Progenitor cell of endocrine pancreas (in vitro differentiated cells): ENCODE results near the gene IGFBP7. TPM values are rescaled to one million over a fixed set of nuclear protein-coding genes. Genes with fewer than 3 reads are reported as not detected.

Experiments used
- DNase-seq: peaks from one replicate; pipeline ENCODE4 v3.0.0; 2021; ENCODE audit warnings: low spot score; ENCODE audit not compliant: unreplicated experiment
- H3K27ac Mint-ChIP-seq: 2 replicates; pipeline ENCODE4 v1.8.0; 2021; ENCODE audit warnings: mild to moderate bottlenecking, moderate library complexity, mixed read lengths
- H3K27me3 Mint-ChIP-seq: 2 replicates; pipeline ENCODE4 v1.8.0; 2021; ENCODE audit warnings: mixed read lengths
- H3K36me3 Mint-ChIP-seq: 2 replicates; pipeline ENCODE4 v1.8.0; 2022; ENCODE audit warnings: mixed read lengths; ENCODE audit not compliant: insufficient read depth
- H3K4me1 Mint-ChIP-seq: 2 replicates; pipeline ENCODE4 v1.8.0; 2021; ENCODE audit warnings: low read depth, mixed read lengths
- H3K4me3 Mint-ChIP-seq: 2 replicates; pipeline ENCODE4 v1.8.0; 2021; ENCODE audit warnings: low read depth, mild to moderate bottlenecking, moderate library complexity, mixed read lengths
- H3K9me3 Mint-ChIP-seq: 2 replicates; pipeline ENCODE4 v1.8.0; 2021; ENCODE audit warnings: low read depth, mixed read lengths
- CTCF ChIP-seq: fragments of 200-600 bp; sonication (generic); IDR thresholded peaks from one replicate; pipeline ENCODE4 v1.5.0; 2021; ENCODE audit warnings: antibody characterized with exemption, mild to moderate bottlenecking; ENCODE audit not compliant: unreplicated experiment
- total RNA-seq: library from RNA; stranded (reverse); gene quantifications from 2 replicates; pipeline ENCODE4 v1.2.1, GENCODE V29; 2021

IGFBP7 gene
- total RNA-seq, 1 donor from 2014 or later: 8.4 TPM

GRCh38 chr4:57131849-57132742 lies 21.9 kb upstream of the IGFBP7 start:
- Mint-ChIP-seq H3K9me3 (peaks cover 12% of the 10 kb centered on the region), H3K36me3 (peaks cover 2% of the 10 kb centered on the region), H3K27me3 (no peaks in the 10 kb centered on the region), H3K4me1 (peaks cover 6% of the 10 kb centered on the region), H3K27ac (no peak overlapping the region), H3K4me3 (no peak overlapping the region)
- DNase-seq: no peak
- TF ChIP-seq CTCF: no peak

- no peak overlapping the region for H3K27ac Mint-ChIP-seq
- peaks cover 2% of the 10 kb centered on the region for H3K36me3 Mint-ChIP-seq
- H3K9me3 Mint-ChIP-seq: peaks cover 13% of the 10 kb centered on the region
- H3K4me1 Mint-ChIP-seq: peaks cover 6% of the 10 kb centered on the region
- DNase-seq: no peak
- no peak overlapping the region for H3K4me3 Mint-ChIP-seq
- H3K27me3 Mint-ChIP-seq: no peaks in the 10 kb centered on the region
- no peak for TF ChIP-seq CTCF
These were observed 19.3 kb upstream of the IGFBP7 start for GRCh38 chr4:57129477-57129876.

GRCh38 chr4:57127361-57127760 lies 17.2 kb upstream of the IGFBP7 start:
- H3K36me3 Mint-ChIP-seq: peaks cover 2% of the 10 kb centered on the region
- no peak overlapping the region for H3K27ac Mint-ChIP-seq
- H3K9me3 Mint-ChIP-seq: peaks cover 18% of the 10 kb centered on the region
- no peak for TF ChIP-seq CTCF
- H3K4me1 Mint-ChIP-seq: peaks cover 6% of the 10 kb centered on the region
- no peak for DNase-seq
- H3K4me3 Mint-ChIP-seq: no peak overlapping the region
- H3K27me3 Mint-ChIP-seq: no peaks in the 10 kb centered on the region

GRCh38 chr4:57125996-57126395 lies 15.8 kb upstream of the IGFBP7 start:
- Mint-ChIP-seq H3K4me3 (no peak overlapping the region), H3K36me3 (peaks cover 2% of the 10 kb centered on the region), H3K4me1 (no peaks in the 10 kb centered on the region), H3K9me3 (peaks cover 18% of the 10 kb centered on the region), H3K27me3 (no peaks in the 10 kb centered on the region), H3K27ac (no peak overlapping the region)
- DNase-seq: no peak
- no peak for TF ChIP-seq CTCF

GRCh38 chr4:57124145-57124544 lies 14.0 kb upstream of the IGFBP7 start:
- H3K9me3 Mint-ChIP-seq: peaks cover 18% of the 10 kb centered on the region
- H3K4me1 Mint-ChIP-seq: no peaks in the 10 kb centered on the region
- no peak for DNase-seq
- H3K27me3 Mint-ChIP-seq: peaks cover 9% of the 10 kb centered on the region
- H3K27ac Mint-ChIP-seq: no peak overlapping the region
- no peak for TF ChIP-seq CTCF
- H3K36me3 Mint-ChIP-seq: peaks cover 2% of the 10 kb centered on the region
- no peak overlapping the region for H3K4me3 Mint-ChIP-seq
